K562 (cell line): ENCODE measurements around the gene CLEC4C. TPM values are rescaled to one million over a fixed set of nuclear protein-coding genes. Genes with fewer than 3 reads are reported as not detected.

Experiments
- ASH1L ChIP-seq: fragments of 450-650 bp; IDR thresholded peaks from 2 replicates; pipeline ENCODE4 v1.6.1; 2018; ENCODE audit warnings: borderline replicate concordance, mild to moderate bottlenecking, low read depth; ENCODE audit not compliant: partially characterized antibody
- HOXB6 ChIP-seq: fragments of 250-450 bp; sonication (Bioruptor Pico); IDR thresholded peaks from 2 replicates; pipeline ENCODE4 v1.5.1; 2022; ENCODE audit warnings: mild to moderate bottlenecking, borderline replicate concordance
- MAFG ChIP-seq: fragments of 450-650 bp; conservative IDR thresholded peaks from 2 replicates; pipeline ENCODE4 v1.6.1; 2016; ENCODE audit warnings: missing genetic modification characterization, missing compliant biosample characterization
- NR2F6 ChIP-seq: fragments of 450-650 bp; formaldehyde crosslinking; IDR thresholded peaks from 2 replicates; pipeline ENCODE4 v1.4.0; 2020; ENCODE audit warnings: mild to moderate bottlenecking
- POU5F1 ChIP-seq: fragments of 150-350 bp; IDR thresholded peaks from 2 replicates; pipeline ENCODE4 v1.6.1; 2014; ENCODE audit warnings: borderline replicate concordance, low read length, low read depth, mild to moderate bottlenecking; ENCODE audit not compliant: partially characterized antibody
- YY1 ChIP-seq, 3 experiments: IDR thresholded peaks; 2 replicates each; pipeline ENCODE4 v1.6.1; 2011; ENCODE audit warnings: low read length in 2 of 3, mild to moderate bottlenecking in 2 of 3, moderate library complexity in 2 of 3, borderline replicate concordance in 1 of 3, control low read depth in 1 of 3, low read depth in 1 of 3; ENCODE audit not compliant: insufficient read depth in 3 of 3, insufficient replicate concordance in 2 of 3, control insufficient read depth in 1 of 3, insufficient read length in 1 of 3; ENCODE audit errors: extremely low read depth in 1 of 3
- ZNF311 ChIP-seq: fragments of 250-450 bp; sonication (Bioruptor Pico); IDR thresholded peaks from 2 replicates; pipeline ENCODE4 v1.4.0; 2020; ENCODE audit warnings: mild to moderate bottlenecking, moderate library complexity
- ZNF668 ChIP-seq: fragments of 250-450 bp; sonication (Bioruptor Pico); IDR thresholded peaks from 2 replicates; pipeline ENCODE4 v1.8.0; 2022; ENCODE audit warnings: mild to moderate bottlenecking, inconsistent platforms
- polyA plus RNA-seq, 8 experiments: library from polyadenylated mRNA; depleted of rRNA in 4 of 8; stranded (reverse) in 5 of 8; unstranded in 3 of 8; fragments of >200 nt; fragmentation: Nextera tagmentation in 2 of 8; fragmentation: Illumina TruSeq in 1 of 8; extraction: Ambion mirVana in 2 of 8; extraction: Trizol in 1 of 8; gene quantifications; 2 replicates each; pipeline versions ENCODE4 v1.2.1 to v1.2.3, GENCODE V29; 2011 to 2014; ENCODE audit warnings: inconsistent platforms in 1 of 8, missing spikeins in 1 of 8
- total RNA-seq, 7 experiments: library from RNA; depleted of rRNA in 6 of 7; stranded (reverse); fragments of >200 nt in 6 of 7; fragmentation: Illumina TruSeq in 2 of 7; extraction: Trizol in 2 of 7; gene quantifications; 2 replicates each; pipeline versions ENCODE4 v1.2.1 to v1.2.3, GENCODE V29; 2011 to 2021; ENCODE audit warnings: low replicate concordance in 1 of 7
- TF ChIP-seq, protein P1 (sequence below): sonication (generic); formaldehyde crosslinking; IDR thresholded peaks from 2 replicates; pipeline ENCODE4 v1.8.1; 2022; ENCODE audit warnings: missing genetic modification reagents
- TF ChIP-seq, protein P2 (sequence below): sonication (generic); formaldehyde crosslinking; IDR thresholded peaks from 2 replicates; pipeline ENCODE4 v1.8.1; 2023; ENCODE audit warnings: missing genetic modification reagents, mild to moderate bottlenecking, borderline replicate concordance
- TF ChIP-seq, protein P3 (sequence below): IDR thresholded peaks from 3 replicates; pipeline ENCODE4 v1.6.1; 2011; ENCODE audit warnings: borderline replicate concordance, mild to moderate bottlenecking, moderate library complexity; ENCODE audit not compliant: insufficient read length; ENCODE audit errors: extremely low read depth
- TF ChIP-seq, protein P4 (sequence below): fragments of 250-450 bp; sonication (Bioruptor Pico); IDR thresholded peaks from 2 replicates; pipeline ENCODE4 v1.8.0; 2022; ENCODE audit warnings: inconsistent platforms

Gene CLEC4C
- total and polyA plus RNA-seq, 9 of the 15 experiments (the other 6 are each of a cell fraction or from before 2014, with no cell fraction given): not detected

DNA sequence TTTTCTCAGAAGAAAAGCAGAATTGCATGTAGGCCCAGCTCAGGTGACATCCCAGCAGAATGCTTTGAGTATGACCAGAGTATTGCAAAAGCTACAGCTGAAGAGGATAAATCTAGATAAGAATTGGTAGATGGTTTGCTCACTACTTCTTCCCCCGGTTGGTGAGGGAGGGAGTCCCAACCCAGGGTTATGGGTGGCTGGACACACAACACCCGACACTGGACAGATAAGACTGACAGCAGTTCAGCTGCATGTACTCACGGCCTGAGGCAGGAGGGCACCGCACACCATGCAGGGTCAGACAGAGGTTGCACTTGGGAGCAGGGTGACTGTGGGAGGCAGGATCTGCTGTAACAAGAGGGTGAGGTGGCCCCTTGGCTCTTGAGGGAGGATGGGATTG lies 1.7 kb upstream of the CLEC4C start (continued):
- TF ChIP-seq, protein P1, sequence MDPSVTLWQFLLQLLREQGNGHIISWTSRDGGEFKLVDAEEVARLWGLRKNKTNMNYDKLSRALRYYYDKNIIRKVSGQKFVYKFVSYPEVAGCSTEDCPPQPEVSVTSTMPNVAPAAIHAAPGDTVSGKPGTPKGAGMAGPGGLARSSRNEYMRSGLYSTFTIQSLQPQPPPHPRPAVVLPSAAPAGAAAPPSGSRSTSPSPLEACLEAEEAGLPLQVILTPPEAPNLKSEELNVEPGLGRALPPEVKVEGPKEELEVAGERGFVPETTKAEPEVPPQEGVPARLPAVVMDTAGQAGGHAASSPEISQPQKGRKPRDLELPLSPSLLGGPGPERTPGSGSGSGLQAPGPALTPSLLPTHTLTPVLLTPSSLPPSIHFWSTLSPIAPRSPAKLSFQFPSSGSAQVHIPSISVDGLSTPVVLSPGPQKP (CRISPR knock-in tag): no peak
- TF ChIP-seq MAFG (tag) (no peak), YY1 (IDR thresholded peaks at IDR 0.05; ENCODE audit: borderline replicate concordance in 1 of 3, control insufficient read depth in 1 of 3, extremely low read depth in 1 of 3, insufficient read depth in 3 of 3, insufficient read length in 1 of 3, insufficient replicate concordance in 2 of 3, low read depth in 1 of 3, low read length in 2 of 3) (no peak), HOXB6 (CRISPR knock-in tag) (no peak), NR2F6 (no peak), ASH1L (no peak), ZNF668 (CRISPR knock-in tag) (no peak), POU5F1 (no peak), ZNF311 (CRISPR knock-in tag) (no peak)
- TF ChIP-seq, protein P2, sequence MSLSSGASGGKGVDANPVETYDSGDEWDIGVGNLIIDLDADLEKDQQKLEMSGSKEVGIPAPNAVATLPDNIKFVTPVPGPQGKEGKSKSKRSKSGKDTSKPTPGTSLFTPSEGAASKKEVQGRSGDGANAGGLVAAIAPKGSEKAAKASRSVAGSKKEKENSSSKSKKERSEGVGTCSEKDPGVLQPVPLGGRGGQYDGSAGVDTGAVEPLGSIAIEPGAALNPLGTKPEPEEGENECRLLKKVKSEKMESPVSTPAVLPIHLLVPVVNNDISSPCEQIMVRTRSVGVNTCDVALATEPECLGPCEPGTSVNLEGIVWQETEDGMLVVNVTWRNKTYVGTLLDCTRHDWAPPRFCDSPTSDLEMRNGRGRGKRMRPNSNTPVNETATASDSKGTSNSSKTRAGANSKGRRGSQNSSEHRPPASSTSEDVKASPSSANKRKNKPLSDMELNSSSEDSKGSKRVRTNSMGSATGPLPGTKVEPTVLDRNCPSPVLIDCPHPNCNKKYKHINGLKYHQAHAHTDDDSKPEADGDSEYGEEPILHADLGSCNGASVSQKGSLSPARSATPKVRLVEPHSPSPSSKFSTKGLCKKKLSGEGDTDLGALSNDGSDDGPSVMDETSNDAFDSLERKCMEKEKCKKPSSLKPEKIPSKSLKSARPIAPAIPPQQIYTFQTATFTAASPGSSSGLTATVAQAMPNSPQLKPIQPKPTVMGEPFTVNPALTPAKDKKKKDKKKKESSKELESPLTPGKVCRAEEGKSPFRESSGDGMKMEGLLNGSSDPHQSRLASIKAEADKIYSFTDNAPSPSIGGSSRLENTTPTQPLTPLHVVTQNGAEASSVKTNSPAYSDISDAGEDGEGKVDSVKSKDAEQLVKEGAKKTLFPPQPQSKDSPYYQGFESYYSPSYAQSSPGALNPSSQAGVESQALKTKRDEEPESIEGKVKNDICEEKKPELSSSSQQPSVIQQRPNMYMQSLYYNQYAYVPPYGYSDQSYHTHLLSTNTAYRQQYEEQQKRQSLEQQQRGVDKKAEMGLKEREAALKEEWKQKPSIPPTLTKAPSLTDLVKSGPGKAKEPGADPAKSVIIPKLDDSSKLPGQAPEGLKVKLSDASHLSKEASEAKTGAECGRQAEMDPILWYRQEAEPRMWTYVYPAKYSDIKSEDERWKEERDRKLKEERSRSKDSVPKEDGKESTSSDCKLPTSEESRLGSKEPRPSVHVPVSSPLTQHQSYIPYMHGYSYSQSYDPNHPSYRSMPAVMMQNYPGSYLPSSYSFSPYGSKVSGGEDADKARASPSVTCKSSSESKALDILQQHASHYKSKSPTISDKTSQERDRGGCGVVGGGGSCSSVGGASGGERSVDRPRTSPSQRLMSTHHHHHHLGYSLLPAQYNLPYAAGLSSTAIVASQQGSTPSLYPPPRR: no peak
- TF ChIP-seq, protein P3, sequence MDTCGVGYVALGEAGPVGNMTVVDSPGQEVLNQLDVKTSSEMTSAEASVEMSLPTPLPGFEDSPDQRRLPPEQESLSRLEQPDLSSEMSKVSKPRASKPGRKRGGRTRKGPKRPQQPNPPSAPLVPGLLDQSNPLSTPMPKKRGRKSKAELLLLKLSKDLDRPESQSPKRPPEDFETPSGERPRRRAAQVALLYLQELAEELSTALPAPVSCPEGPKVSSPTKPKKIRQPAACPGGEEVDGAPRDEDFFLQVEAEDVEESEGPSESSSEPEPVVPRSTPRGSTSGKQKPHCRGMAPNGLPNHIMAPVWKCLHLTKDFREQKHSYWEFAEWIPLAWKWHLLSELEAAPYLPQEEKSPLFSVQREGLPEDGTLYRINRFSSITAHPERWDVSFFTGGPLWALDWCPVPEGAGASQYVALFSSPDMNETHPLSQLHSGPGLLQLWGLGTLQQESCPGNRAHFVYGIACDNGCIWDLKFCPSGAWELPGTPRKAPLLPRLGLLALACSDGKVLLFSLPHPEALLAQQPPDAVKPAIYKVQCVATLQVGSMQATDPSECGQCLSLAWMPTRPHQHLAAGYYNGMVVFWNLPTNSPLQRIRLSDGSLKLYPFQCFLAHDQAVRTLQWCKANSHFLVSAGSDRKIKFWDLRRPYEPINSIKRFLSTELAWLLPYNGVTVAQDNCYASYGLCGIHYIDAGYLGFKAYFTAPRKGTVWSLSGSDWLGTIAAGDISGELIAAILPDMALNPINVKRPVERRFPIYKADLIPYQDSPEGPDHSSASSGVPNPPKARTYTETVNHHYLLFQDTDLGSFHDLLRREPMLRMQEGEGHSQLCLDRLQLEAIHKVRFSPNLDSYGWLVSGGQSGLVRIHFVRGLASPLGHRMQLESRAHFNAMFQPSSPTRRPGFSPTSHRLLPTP: no peak
- TF ChIP-seq, protein P4, sequence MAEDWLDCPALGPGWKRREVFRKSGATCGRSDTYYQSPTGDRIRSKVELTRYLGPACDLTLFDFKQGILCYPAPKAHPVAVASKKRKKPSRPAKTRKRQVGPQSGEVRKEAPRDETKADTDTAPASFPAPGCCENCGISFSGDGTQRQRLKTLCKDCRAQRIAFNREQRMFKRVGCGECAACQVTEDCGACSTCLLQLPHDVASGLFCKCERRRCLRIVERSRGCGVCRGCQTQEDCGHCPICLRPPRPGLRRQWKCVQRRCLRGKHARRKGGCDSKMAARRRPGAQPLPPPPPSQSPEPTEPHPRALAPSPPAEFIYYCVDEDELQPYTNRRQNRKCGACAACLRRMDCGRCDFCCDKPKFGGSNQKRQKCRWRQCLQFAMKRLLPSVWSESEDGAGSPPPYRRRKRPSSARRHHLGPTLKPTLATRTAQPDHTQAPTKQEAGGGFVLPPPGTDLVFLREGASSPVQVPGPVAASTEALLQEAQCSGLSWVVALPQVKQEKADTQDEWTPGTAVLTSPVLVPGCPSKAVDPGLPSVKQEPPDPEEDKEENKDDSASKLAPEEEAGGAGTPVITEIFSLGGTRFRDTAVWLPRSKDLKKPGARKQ: no peak
